ENCODE data around the gene IL9. TPM values are rescaled to one million over a fixed set of nuclear protein-coding genes. Genes with fewer than 3 reads are reported as not detected.

IL9 gene
- total RNA-seq, 1 experiment from 2014 or later = not detected

- Histone ChIP-seq H4K20me1 (ENCODE audit: insufficient read depth) (no peaks in the 10 kb centered on the region), H3K4me1 (replicated peaks; ENCODE audit: insufficient read depth) (peaks cover 14% of the 10 kb centered on the region), H3K27ac (no peak overlapping the region), H3K27me3 (ENCODE audit: insufficient read depth, low read depth) (peaks cover 25% of the 10 kb centered on the region), H3K9me2 (ENCODE audit: insufficient read depth) (no peaks in the 10 kb centered on the region), H2AFZ (no peak overlapping the region), H3K9me3 (ENCODE audit: insufficient read depth, low read depth) (no peaks in the 10 kb centered on the region), H3F3A (ENCODE audit: insufficient read depth, low read depth) (no peaks in the 10 kb centered on the region), H3K36me3 (ENCODE audit: low read depth) (no peaks in the 10 kb centered on the region), H3K4me2 (no peak overlapping the region), H3K79me2 (ENCODE audit: low read depth) (no peaks in the 10 kb centered on the region), H3K4me3 (no peak overlapping the region)
- DNase-seq = no peak
- intact Hi-C loops (cut with micrococcal nuclease; ENCODE audit: unreplicated experiment) = no loop called here
- POLR2A ChIA-PET (ENCODE audit: unreplicated experiment) = no interaction called here
- TF ChIP-seq CTCF (conservative IDR thresholded peaks at IDR 0.05) (no peak), EZH2 (IDR thresholded peaks at IDR 0.05; ENCODE audit: low read depth) (no peak)
- CTCF ChIA-PET = no interaction called here
- no TSS peak for BruUV-seq (replicated peaks)
Observed at GRCh38 chr5:135877570-135878155, 18.0 kb downstream of the IL9 start.

GRCh38 chr5:135876146-135876545 is 19.5 kb downstream of the IL9 start:
- DNase-seq = no peak
- ChIA-PET POLR2A (ENCODE audit: unreplicated experiment) (no interaction called here), CTCF (no interaction called here)
- Histone ChIP-seq H3K27me3 (ENCODE audit: insufficient read depth, low read depth) (peaks cover 37% of the 10 kb centered on the region), H3K4me3 (no peak overlapping the region), H3F3A (ENCODE audit: insufficient read depth, low read depth) (no peaks in the 10 kb centered on the region), H3K9me2 (ENCODE audit: insufficient read depth) (no peaks in the 10 kb centered on the region), H3K79me2 (ENCODE audit: low read depth) (no peaks in the 10 kb centered on the region), H2AFZ (no peak overlapping the region), H3K4me1 (replicated peaks; ENCODE audit: insufficient read depth) (peaks cover 8% of the 10 kb centered on the region), H3K27ac (no peak overlapping the region), H3K36me3 (ENCODE audit: low read depth) (no peaks in the 10 kb centered on the region), H4K20me1 (ENCODE audit: insufficient read depth) (no peaks in the 10 kb centered on the region), H3K4me2 (no peak overlapping the region), H3K9me3 (ENCODE audit: insufficient read depth, low read depth) (no peaks in the 10 kb centered on the region)
- intact Hi-C loops (cut with micrococcal nuclease; ENCODE audit: unreplicated experiment) = no loop called here
- no TSS peak for BruUV-seq (replicated peaks)
- TF ChIP-seq EZH2 (IDR thresholded peaks at IDR 0.05; ENCODE audit: low read depth) = no peak
- TF ChIP-seq CTCF (conservative IDR thresholded peaks at IDR 0.05) = no peak

GRCh38 chr5:135875567-135875966 is 20.1 kb downstream of the IL9 start:
- POLR2A ChIA-PET (ENCODE audit: unreplicated experiment) = no interaction called here
- Histone ChIP-seq H3K27ac (no peak overlapping the region), H4K20me1 (ENCODE audit: insufficient read depth) (no peaks in the 10 kb centered on the region), H3K9me3 (ENCODE audit: insufficient read depth, low read depth) (no peaks in the 10 kb centered on the region), H2AFZ (no peak overlapping the region), H3K79me2 (ENCODE audit: low read depth) (no peaks in the 10 kb centered on the region), H3K36me3 (ENCODE audit: low read depth) (no peaks in the 10 kb centered on the region), H3K4me2 (no peak overlapping the region), H3K27me3 (ENCODE audit: insufficient read depth, low read depth) (peaks cover 39% of the 10 kb centered on the region), H3K9me2 (ENCODE audit: insufficient read depth) (no peaks in the 10 kb centered on the region), H3K4me1 (replicated peaks; ENCODE audit: insufficient read depth) (peaks cover 2% of the 10 kb centered on the region), H3F3A (ENCODE audit: insufficient read depth, low read depth) (no peaks in the 10 kb centered on the region), H3K4me3 (no peak overlapping the region)
- TF ChIP-seq CTCF (conservative IDR thresholded peaks at IDR 0.05) (no peak), EZH2 (IDR thresholded peaks at IDR 0.05; ENCODE audit: low read depth) (no peak)
- DNase-seq = no peak
- intact Hi-C loops (cut with micrococcal nuclease; ENCODE audit: unreplicated experiment) = no loop called here
- BruUV-seq (replicated peaks) = no TSS peak
- CTCF ChIA-PET = no interaction called here
